Measurements from ENCODE around the gene ZNF263.

DNA sequence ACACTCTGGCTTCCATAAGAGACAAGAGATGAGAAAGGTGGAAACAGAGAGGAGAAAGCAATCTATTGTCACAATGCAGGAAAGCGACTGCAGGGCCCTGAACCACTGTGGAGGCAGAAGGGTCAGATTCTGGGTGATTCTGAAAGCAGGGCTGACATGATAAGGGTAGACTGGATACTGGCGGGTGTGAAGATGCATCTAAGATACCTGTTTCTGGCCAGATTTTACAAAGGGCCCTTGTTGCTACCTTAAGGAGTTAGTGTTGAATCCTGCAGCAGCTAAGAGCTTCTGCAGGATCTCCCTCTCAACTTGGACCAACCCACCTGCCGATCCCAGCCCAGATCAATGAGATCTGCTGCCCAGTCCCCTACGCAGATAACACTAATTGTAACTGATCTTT lies 20.8 kb upstream of the ZNF263 start:
- TF ChIP-seq, protein P1, sequence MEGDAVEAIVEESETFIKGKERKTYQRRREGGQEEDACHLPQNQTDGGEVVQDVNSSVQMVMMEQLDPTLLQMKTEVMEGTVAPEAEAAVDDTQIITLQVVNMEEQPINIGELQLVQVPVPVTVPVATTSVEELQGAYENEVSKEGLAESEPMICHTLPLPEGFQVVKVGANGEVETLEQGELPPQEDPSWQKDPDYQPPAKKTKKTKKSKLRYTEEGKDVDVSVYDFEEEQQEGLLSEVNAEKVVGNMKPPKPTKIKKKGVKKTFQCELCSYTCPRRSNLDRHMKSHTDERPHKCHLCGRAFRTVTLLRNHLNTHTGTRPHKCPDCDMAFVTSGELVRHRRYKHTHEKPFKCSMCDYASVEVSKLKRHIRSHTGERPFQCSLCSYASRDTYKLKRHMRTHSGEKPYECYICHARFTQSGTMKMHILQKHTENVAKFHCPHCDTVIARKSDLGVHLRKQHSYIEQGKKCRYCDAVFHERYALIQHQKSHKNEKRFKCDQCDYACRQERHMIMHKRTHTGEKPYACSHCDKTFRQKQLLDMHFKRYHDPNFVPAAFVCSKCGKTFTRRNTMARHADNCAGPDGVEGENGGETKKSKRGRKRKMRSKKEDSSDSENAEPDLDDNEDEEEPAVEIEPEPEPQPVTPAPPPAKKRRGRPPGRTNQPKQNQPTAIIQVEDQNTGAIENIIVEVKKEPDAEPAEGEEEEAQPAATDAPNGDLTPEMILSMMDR (IDR thresholded peaks at IDR 0.05) = no peak
- TF ChIP-seq, protein P2, sequence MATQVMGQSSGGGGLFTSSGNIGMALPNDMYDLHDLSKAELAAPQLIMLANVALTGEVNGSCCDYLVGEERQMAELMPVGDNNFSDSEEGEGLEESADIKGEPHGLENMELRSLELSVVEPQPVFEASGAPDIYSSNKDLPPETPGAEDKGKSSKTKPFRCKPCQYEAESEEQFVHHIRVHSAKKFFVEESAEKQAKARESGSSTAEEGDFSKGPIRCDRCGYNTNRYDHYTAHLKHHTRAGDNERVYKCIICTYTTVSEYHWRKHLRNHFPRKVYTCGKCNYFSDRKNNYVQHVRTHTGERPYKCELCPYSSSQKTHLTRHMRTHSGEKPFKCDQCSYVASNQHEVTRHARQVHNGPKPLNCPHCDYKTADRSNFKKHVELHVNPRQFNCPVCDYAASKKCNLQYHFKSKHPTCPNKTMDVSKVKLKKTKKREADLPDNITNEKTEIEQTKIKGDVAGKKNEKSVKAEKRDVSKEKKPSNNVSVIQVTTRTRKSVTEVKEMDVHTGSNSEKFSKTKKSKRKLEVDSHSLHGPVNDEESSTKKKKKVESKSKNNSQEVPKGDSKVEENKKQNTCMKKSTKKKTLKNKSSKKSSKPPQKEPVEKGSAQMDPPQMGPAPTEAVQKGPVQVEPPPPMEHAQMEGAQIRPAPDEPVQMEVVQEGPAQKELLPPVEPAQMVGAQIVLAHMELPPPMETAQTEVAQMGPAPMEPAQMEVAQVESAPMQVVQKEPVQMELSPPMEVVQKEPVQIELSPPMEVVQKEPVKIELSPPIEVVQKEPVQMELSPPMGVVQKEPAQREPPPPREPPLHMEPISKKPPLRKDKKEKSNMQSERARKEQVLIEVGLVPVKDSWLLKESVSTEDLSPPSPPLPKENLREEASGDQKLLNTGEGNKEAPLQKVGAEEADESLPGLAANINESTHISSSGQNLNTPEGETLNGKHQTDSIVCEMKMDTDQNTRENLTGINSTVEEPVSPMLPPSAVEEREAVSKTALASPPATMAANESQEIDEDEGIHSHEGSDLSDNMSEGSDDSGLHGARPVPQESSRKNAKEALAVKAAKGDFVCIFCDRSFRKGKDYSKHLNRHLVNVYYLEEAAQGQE (IDR thresholded peaks at IDR 0.05; ENCODE audit: insufficient read depth in 1 of 2, low read depth in 2 of 2, low read length in 1 of 2) = no peak
- TF ChIP-seq SIN3A (IDR thresholded peaks at IDR 0.05; ENCODE audit: borderline replicate concordance, insufficient read depth, low read depth, low read length) = no peak
- TF ChIP-seq POLR2AphosphoS5 (IDR thresholded peaks at IDR 0.05; ENCODE audit: low read depth, low read length) = no peak
